ENCODE measurements around the gene PIK3AP1. TPM values are rescaled to one million over a fixed set of nuclear protein-coding genes. Genes with fewer than 3 reads are reported as not detected.
"Not testable (repeated sequence)": the region's sequence is repeated elsewhere in the genome, so short reads cannot be mapped to it uniquely, and the experiment has no call there.

PIK3AP1 gene
- polyA plus RNA-seq, 1 experiment = 0.04 TPM

GRCh38 chr10:96556003-96556402, 164.3 kb downstream of the PIK3AP1 start:
- DNase-seq (ENCODE audit: low read depth) = no peak
- Histone ChIP-seq H3K4me3 (ENCODE audit: low read depth, low read length) (no peak overlapping the region), H3K27me3 (ENCODE audit: control insufficient read depth, insufficient read depth, low read length) (no peaks in the 10 kb centered on the region), H3K36me3 (ENCODE audit: control insufficient read depth, insufficient read depth, low read length) (peaks cover 2% of the 10 kb centered on the region)
- CTCF ChIA-PET = interaction anchor here (0.6 to 1.3 kb wide), 5 partner anchors 10 to 247 kb away, joined by 3 to 4 read pairs (median 4); no protein-coding TSS in a partner anchor
- POLR2A ChIA-PET = interaction anchor here (0.7 kb wide), 1 partner anchor 14 kb away, joined by 3 read pairs; no protein-coding TSS in a partner anchor
- TF ChIP-seq CTCF (IDR thresholded peaks at IDR 0.05; ENCODE audit: insufficient read depth, low read depth, low read length) = peak; percentile 48

GRCh38 chr10:96555330-96555729, 165.0 kb downstream of the PIK3AP1 start:
- POLR2A ChIA-PET = no interaction called here
- Histone ChIP-seq H3K27me3 (ENCODE audit: control insufficient read depth, insufficient read depth, low read length) (no peaks in the 10 kb centered on the region), H3K4me3 (ENCODE audit: low read depth, low read length) (no peak overlapping the region), H3K36me3 (ENCODE audit: control insufficient read depth, insufficient read depth, low read length) (peaks cover 4% of the 10 kb centered on the region)
- TF ChIP-seq CTCF (IDR thresholded peaks at IDR 0.05; ENCODE audit: insufficient read depth, low read depth, low read length) = no peak
- CTCF ChIA-PET = interaction anchor here (1.3 kb wide), 1 partner anchor 180 kb away, joined by 4 read pairs; no protein-coding TSS in a partner anchor
- DNase-seq (ENCODE audit: low read depth) = no peak

- DNase-seq (ENCODE audit: low read depth) = no peak
- Histone ChIP-seq H3K27me3 (ENCODE audit: control insufficient read depth, insufficient read depth, low read length) (no peaks in the 10 kb centered on the region), H3K4me3 (ENCODE audit: low read depth, low read length) (no peak overlapping the region), H3K36me3 (ENCODE audit: control insufficient read depth, insufficient read depth, low read length) (peaks cover 6% of the 10 kb centered on the region)
- ChIA-PET CTCF (interaction anchor here (1.7 kb wide), 1 partner anchor 35 kb away, joined by 6 read pairs; the partner anchor contains the start of gene TLL2), POLR2A (no interaction called here)
- no peak for TF ChIP-seq CTCF (IDR thresholded peaks at IDR 0.05; ENCODE audit: insufficient read depth, low read depth, low read length)
Measured at GRCh38 chr10:96548589-96548988, 171.7 kb downstream of the PIK3AP1 start.

- H3K4me3 ChIP-seq (ENCODE audit: low read depth, low read length); POLR2A ChIA-PET; DNase-seq (ENCODE audit: low read depth); H3K36me3 ChIP-seq (ENCODE audit: control insufficient read depth, insufficient read depth, low read length); H3K27me3 ChIP-seq (ENCODE audit: control insufficient read depth, insufficient read depth, low read length): not testable (repeated sequence)
- CTCF ChIA-PET = interaction anchor here (1.6 to 1.7 kb wide), 2 partner anchors 32 to 170 kb away, joined by 3 to 5 read pairs; partner anchors contain the start of gene TLL2
Measured at GRCh38 chr10:96545558-96545957, 174.8 kb downstream of the PIK3AP1 start.

Small RNA genes lying within 50 kb of the gene (small RNA-seq; reads per million reads assigned to genes)
- gene RNA5SP324 (ENCODE audit: insufficient read length, low read depth, low replicate concordance) (not detected), gene RNU6-1274P (ENCODE audit: insufficient read length, low read depth, low replicate concordance) (not detected)

Other genes with a start within 250 kb of the PIK3AP1 start
- 0.05 and 0.06 TPM in 2 replicates for gene TLL2, start 206.6 kb downstream of the PIK3AP1 start, polyA plus RNA-seq (2011; rRNA removed)
- 27.0 and 61.9 TPM in 2 replicates for gene TM9SF3, start 133.5 kb downstream of the PIK3AP1 start, polyA plus RNA-seq (2011; rRNA removed)
- gene LCOR, start 111.8 kb upstream of the PIK3AP1 start, polyA plus RNA-seq (2011; rRNA removed) = 4.9 and 9.3 TPM in 2 replicates